DND-41 (cell line): Measurements from ENCODE around the gene CCR2.

ENCODE experiments used
- CTCF ChIP-seq: IDR thresholded peaks from 2 replicates; pipeline ENCODE4 v1.5.1; 2012; ENCODE audit warnings: borderline replicate concordance, low read length, moderate library complexity, mild to moderate bottlenecking; ENCODE audit not compliant: poor library complexity, severe bottlenecking; ENCODE audit errors: extremely low read depth
- EZH2 ChIP-seq: IDR thresholded peaks from 3 replicates; pipeline ENCODE4 v1.6.1; 2012; ENCODE audit warnings: borderline replicate concordance, low read depth, mild to moderate bottlenecking, moderate library complexity, low read length, inconsistent platforms; ENCODE audit not compliant: severe bottlenecking

- TF ChIP-seq CTCF (no peak), EZH2 (no peak)
Measured at GRCh38 chr3:46365737-46366524, 12.0 kb downstream of the CCR2 start.
